Activated CD4-positive, alpha-beta T cell treated with anti-CD3 and anti-CD28 coated beads, Interleukin-2, Interleukin-6, amounts not matched to agents 100 ng/mL and 50 ng/mL, durations not matched to agents 16 hours and 8 hours (primary cell): Measurements from ENCODE around the gene FOXC1.

Experiments used
- DNase-seq: peaks from one replicate; pipeline ENCODE4 v3.0.0-alpha.2; 2020

Gene FOXC1

DNA sequence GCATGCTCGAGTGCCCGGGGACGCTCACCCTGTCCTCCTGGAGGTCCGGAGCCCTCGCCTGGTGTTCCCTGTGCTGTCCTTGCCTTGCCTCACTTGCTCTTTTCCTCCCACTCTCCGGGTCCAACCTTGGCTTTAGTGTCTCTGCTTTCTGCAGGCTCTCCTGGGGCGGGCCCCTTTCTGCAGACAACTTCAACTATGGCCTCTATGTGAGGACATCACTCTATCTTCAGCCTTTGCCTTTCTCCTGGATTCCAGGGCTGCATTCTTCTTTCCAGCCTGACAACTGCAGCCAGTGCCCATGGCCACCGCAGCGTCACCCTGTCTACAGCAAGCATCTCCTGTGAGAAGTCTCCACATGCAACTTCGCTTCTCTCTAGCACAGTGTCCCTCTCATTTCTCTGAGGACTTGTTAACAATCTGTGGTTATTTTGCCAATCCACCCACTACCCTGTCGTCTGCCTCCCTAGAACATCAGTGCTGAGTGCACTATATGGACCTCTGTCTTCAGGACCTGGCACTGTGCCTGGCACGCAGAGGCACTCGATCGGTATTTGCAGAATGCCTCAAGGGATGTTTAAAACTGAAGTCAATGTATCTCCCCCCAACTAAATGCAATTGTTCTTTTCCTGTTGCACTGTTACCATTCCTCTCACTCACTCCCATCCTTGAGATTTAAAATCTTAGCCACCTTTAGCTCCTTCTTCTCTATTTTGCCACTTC, 35.9 kb downstream of the FOXC1 start:
- DNase-seq, result no peak

- DNase-seq, result no peak
Observed at GRCh38 chr6:1651362-1651761, 41.6 kb downstream of the FOXC1 start.

- DNase-seq, result no peak
Observed at GRCh38 chr6:1652842-1653241, 43.1 kb downstream of the FOXC1 start.

GRCh38 chr6:1654054-1654453, 44.3 kb downstream of the FOXC1 start:
- no peak for DNase-seq

- no peak for DNase-seq
Observed at GRCh38 chr6:1657116-1657770, 47.5 kb downstream of the FOXC1 start.

DNA sequence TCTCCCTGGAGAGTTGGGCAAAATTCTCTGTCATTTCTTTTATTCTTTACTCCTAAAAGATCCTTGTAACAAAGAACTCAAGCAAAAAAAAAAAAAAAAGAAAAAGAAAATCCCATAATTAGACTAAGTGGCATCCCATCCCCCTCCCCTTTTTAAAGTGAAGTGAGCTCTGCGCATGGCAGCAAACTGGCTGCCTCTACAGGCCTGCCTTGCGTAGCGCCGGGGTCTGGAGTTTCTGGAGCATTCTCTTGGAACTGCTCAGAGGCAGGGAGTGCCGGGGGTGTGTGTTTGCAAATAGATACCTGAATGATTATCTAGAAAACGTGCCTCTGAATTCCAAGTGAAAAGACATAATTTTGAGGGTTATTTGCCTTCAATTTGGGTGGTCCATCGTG, 48.1 kb downstream of the FOXC1 start:
- DNase-seq, result no peak

DNA sequence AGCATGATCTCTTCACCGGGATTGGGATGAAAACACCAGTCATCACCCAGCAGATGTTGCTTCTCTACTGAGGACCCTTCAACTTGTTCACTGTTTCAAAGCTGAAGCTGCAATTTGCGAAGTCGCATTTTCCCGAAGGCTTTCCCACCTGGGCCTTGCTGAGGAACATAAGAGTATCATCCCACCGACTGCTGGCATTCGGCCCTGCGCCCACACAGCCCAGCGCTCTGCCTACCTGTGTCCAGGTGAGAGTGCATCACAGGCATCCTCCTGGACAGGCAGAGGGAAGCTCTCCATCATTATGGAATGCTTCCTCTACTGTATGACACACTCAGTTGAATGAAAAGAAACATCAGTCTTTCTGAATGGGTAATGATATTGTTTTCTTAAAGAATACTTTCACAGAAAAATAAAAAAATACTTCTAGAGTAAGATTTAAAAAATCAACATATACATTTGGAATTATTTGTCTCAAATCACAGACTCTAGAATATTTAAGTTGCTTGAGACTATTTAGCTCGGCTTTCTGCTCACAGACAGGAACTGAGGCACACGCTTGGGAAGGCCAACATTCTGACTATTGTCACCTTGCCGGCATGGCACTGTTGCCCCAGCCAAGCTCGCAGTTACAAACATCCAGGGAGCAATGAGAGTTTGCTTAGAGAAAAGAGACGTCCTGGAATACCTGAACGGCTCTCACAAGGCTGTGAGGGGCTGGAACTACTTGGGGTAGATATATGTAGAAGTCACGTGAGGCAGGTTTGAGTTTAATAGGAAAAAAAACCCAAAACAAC, 48.7 kb downstream of the FOXC1 start:
- DNase-seq, result no peak

DNA sequence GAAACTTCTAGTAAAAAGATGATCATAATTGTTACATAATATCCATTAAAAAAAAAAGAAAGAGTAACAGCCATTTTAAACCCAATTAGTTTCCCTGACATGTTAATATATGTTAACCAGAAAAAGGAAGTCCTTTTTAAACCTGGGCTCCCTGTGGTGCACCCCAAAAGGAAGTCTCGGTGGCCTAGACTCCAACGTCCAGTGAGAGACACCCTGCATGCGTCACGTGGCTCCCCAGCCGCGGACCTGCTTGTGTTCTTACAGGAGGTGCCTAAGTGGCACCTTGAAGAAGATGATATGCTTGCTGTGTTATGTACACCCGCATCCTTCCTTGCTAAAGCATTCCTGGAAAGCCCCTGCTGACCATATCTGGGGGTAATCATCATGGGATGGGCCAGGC, 50.1 kb downstream of the FOXC1 start:
- DNase-seq, result no peak

DNA sequence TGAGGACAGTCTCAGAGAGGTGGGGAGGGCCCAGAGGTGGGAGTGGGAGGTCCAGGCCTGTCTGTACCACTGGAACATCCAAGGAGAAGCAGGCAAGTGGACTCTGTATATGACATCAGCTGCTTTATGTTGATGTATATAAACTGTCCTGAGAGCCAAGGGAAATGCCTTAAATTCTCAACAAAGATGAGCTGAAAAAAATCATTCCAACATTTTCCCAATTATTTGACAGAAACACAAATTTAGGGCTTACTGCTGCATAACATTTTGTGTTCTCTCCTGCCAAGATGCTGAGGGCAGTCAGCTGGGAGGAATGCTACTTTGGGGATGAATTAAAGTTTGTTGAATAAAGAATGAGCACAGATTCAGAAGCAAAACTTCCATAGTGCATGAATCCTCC, 52.8 kb downstream of the FOXC1 start:
- DNase-seq, result no peak
